Ecto neural progenitor cell (in vitro differentiated cells): Measurements from ENCODE around the gene MC2R.

Experiments
- DNase-seq: peaks from one replicate; pipeline ENCODE4 v3.0.0-alpha.2; 2018; ENCODE audit warnings: low spot score

The MC2R gene

GRCh38 chr18:13915391-13915790 lies at the start of gene MC2R:
MC2R (minus strand) TSS chr18:13915536; CDS start chr18:13885518, 30,018 bp downstream.
- no peak for DNase-seq

- DNase-seq, result no peak
Measured at GRCh38 chr18:13945811-13946210, 30.5 kb upstream of the MC2R start.

- no peak for DNase-seq
Measured at GRCh38 chr18:13943338-13943737, 28.0 kb upstream of the MC2R start.

GRCh38 chr18:13940326-13940725 lies 25.0 kb upstream of the MC2R start:
- no peak for DNase-seq

GRCh38 chr18:13934676-13935075 lies 19.3 kb upstream of the MC2R start:
- DNase-seq, result no peak

GRCh38 chr18:13934058-13934457 lies 18.7 kb upstream of the MC2R start:
- DNase-seq, result no peak

GRCh38 chr18:13932285-13933025 lies 17.1 kb upstream of the MC2R start:
- DNase-seq, result no peak

- DNase-seq, result no peak
Measured at GRCh38 chr18:13930964-13931363, 15.6 kb upstream of the MC2R start.

- DNase-seq, result no peak
Measured at GRCh38 chr18:13923221-13923620, 7.9 kb upstream of the MC2R start.

GRCh38 chr18:13918898-13919297 lies 3.6 kb upstream of the MC2R start:
- DNase-seq, result no peak

GRCh38 chr18:13917401-13917800 lies 2.1 kb upstream of the MC2R start:
- DNase-seq, result no peak

GRCh38 chr18:13916559-13916958 lies 1.2 kb upstream of the MC2R start:
- DNase-seq, result peak; percentile 49

GRCh38 chr18:13915995-13916431 lies 677 bp upstream of the MC2R start:
- no peak for DNase-seq

- no peak for DNase-seq
Measured at GRCh38 chr18:13914756-13915155, 580 bp downstream of the MC2R start.

GRCh38 chr18:13914170-13914569 lies 1.2 kb downstream of the MC2R start:
- no peak for DNase-seq

- DNase-seq, result no peak
Measured at GRCh38 chr18:13913205-13913604, 2.1 kb downstream of the MC2R start.

- DNase-seq, result no peak
Measured at GRCh38 chr18:13912601-13913000, 2.7 kb downstream of the MC2R start.

- DNase-seq, result no peak
Measured at GRCh38 chr18:13910986-13911385, 4.3 kb downstream of the MC2R start.

GRCh38 chr18:13910501-13910900 lies 4.8 kb downstream of the MC2R start:
- DNase-seq, result no peak

GRCh38 chr18:13909141-13909940 lies 6.0 kb downstream of the MC2R start:
- DNase-seq, result no peak

GRCh38 chr18:13900633-13901032 lies 14.7 kb downstream of the MC2R start:
- no peak for DNase-seq

GRCh38 chr18:13895505-13896033 lies 19.8 kb downstream of the MC2R start:
- DNase-seq, result no peak

GRCh38 chr18:13894531-13894930 lies 20.8 kb downstream of the MC2R start:
- no peak for DNase-seq
